Head of caudate nucleus (tissue), 42 donors: ENCODE data around the gene CAPZB.
"Not testable (repeated sequence)": the region's sequence is repeated elsewhere in the genome, so short reads cannot be mapped to it uniquely, and the experiment has no call there.

ENCODE experiments used
- DNase-seq, 42 donors: peaks; one replicate each; pipeline versions ENCODE4 v3.0.0 to v3.0.0-alpha.2; 2020 to 2021; ENCODE audit warnings: mixed read lengths in 7 of 42
- intact Hi-C: fragments of 100-400 bp; cut with DNase I; formaldehyde crosslinking; loops from one replicate; pipeline ENCODE4 v1.15.0; 2022

Gene CAPZB

DNA sequence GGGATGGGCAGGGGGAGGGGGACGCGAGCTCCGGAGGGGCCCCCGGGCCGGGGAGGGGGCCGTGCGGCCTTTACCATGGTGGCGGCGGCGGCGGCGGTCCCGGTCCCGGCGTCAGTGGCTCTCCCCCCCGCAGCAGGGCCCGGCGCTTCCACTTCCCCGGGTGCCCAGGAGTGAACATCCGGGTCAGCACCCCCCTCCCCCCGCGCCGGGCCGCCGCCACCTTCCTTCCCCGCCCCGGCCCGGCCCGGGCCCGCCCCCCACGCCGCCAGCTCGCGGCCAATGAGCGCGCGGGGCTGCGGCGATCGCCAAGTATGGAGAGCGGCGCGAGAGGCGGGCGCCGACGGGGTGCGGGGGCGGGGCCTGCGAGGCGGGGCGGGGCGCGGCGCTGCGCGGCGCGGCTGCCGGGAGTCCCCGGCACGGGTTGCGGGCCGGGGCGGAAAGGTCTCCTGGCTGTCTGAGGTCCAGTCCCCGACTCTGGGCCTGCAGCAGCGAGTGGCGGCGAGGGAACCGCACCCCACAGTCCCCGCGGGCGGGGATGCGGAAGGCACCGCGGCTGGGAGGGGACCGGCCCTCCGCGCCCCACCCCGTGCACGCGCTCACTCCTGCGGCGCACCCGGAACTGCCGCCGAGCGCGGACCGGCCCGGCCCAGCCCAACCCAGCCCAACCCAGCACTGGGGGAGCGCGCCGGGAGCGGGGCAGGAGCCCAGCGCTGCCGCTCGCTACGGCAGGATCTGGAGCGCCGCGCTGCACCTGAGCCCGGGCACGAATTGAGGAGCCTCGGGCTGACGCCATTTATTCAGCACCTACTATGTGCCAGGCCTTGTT is at the start of gene CAPZB:
TSS of gene CAPZB (minus strand) at position 178 of the 826 bp plus-strand sequence. CDS start at position 77, 101 bp downstream.
- intact Hi-C loops: loop anchor here (10.0 kb wide), 2 partner anchors 91 to 109 kb away; a partner anchor contains a TSS
- DNase-seq: peak; percentile 80 to 98 (median 96)

DNA sequence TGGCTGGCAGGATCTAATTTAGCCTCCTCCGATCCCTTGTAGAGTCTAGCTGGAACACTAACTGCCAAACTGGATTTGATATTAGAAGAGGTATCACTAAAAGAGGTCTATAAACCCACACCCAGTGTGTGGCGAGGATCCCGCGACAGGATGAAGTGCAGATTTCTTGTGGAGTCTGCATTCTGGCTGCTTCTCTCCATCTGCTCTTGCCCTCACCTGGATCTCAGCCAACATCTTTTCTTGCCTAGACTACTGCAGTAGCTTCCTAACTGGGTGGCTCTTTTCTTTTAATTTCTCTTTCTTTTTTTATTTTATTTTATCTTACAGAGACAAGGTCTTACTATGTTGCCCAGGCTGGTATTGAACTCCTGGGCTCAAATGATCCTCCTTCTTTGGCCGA is 48.9 kb upstream of the CAPZB start:
- DNase-seq: no peak
- intact Hi-C loops: no loop called here

DNA sequence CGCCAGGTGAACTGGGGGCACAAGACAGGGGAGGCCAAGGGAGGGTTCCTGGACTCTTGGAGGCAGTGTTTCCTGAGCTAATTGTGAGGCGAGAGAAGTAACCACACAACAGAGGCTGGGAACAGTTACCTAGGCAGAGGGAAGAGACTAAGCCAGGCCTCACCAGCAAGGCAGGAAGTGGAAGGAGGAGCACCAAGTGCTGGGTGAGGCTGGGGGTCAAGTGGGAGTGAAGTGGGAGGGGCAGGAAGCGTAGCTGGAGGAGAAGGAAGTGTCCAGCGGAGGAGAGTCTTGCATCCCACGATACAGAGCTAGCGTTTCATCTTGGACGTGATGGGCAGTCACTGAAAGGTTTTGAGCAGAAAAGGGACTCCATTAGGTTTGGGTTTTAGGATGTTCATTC is 48.3 kb upstream of the CAPZB start:
- peak in 13 of 42 donors; percentile 2 to 50 (median 13) for DNase-seq
- intact Hi-C loops: no loop called here

DNA sequence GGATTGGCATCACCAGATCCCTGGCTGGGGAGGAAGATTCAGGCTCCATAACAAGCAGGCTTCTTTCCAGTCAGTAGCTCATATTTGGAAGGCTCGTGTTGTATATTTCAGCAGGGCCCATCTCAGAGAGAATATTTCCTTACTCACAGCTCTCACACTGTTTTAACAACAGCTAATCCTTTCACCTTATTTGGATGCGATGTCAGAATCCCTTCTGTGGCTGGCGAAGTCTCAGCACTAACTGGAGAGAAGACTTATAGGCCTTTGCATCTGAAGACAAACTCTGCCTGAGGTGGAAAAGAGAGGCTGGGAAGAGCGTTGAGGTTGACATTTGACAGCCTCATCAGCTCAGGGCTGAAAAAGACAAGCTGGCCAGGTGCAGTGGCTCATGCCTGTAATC is 47.2 kb upstream of the CAPZB start:
- intact Hi-C loops: no loop called here
- DNase-seq: no peak

DNA sequence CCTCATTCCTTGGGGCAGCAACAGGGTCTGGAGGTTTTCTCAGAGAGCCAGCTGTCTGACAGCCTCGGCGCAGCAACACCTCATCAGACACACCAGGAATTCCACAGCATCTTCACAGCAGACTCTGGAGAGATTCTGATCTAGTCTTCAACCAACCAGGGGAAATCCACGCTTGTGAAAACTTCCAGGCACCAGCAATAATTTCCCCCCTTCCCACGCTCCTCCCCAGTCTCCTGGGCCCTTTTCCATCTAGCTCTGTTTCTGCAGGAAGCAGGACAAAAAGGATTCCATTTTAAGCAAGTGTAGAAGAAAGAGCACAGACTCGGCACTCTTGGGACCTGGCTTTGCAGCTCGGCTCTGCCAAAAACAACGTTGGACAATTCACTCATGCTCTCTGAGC is 44.3 kb upstream of the CAPZB start:
- no peak for DNase-seq
- intact Hi-C loops: no loop called here

DNA sequence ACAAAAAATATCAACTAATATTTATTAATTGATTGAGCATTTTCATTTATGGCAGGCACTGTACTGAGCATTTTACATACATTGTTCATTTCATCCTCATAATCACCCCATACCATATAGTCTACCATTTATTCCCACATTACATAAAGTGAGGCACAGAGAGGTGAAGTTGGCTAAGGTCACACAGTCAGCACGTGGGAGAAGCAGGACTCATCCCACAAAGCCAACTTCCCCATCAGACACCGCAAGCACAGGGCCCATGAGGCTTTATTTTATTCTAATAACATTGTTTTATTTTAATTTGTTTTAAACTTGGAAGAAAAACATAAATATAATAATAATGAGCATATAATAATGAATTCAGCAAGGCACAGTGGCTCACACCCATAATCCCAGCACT is 43.1 kb upstream of the CAPZB start:
- no peak for DNase-seq
- intact Hi-C loops: no loop called here

DNA sequence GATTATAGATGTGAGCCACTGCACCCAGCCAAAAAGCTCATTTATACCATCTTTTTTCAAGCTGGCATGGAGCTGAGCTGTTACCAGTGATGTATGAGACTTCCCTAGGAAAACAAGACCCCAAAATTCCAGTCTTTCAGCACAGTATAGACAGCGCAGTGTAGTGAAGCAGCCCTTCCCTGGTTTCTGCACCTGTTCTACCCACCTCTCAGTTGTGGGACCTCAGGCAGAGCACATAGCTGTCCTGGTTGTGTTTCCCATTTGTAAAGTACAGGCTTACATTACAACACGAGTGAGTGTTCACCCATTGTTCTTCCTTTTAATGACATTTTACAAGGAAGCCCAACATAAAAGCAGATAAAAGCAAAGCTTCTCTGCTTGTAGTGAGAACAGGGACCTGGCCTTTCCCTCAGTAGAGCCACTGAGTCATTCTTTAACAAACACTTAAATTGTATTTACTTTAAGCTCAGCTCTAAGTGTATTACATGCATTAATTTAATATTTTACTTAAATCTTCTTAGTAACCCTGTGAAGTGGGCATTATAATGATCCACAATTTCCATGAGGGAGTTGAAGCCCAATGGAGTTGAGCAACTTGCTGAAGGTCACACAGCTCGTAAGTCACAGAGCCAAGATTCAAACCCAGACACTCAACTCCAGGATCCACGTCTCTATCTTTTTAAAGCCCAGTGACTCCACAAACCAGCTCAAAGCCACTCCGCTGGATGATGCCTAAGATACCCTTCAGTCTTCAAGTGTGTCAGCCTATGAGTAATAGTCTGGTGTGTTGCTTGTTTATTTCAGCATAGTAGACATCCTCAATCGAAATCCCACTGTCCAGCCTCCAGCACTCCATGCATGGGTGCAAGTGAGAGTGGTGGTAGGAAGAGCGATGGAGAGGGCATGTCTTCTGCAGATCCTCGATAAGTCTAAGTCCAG is 40.5 kb upstream of the CAPZB start:
- DNase-seq: no peak
- intact Hi-C loops: no loop called here

DNA sequence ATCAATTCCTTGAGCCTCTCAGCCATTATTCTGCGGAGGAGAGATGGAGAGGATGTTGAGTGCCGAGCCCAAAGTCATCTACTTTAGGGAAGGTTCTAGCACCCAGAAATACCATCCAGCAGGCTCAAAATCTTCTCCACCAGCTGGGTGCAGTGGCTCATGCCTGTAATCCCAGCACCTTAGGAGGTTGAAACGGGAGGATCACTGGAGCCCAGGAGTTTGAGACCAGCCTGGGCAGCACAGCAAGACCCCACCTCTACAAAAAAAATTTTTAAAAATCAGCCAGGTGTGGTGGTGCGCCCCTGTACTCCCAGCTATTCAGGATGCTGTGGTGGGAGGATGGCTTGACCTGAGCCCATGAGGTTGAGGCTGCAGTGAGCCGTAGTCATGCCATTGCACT is 39.5 kb upstream of the CAPZB start:
- intact Hi-C loops: no loop called here

DNA sequence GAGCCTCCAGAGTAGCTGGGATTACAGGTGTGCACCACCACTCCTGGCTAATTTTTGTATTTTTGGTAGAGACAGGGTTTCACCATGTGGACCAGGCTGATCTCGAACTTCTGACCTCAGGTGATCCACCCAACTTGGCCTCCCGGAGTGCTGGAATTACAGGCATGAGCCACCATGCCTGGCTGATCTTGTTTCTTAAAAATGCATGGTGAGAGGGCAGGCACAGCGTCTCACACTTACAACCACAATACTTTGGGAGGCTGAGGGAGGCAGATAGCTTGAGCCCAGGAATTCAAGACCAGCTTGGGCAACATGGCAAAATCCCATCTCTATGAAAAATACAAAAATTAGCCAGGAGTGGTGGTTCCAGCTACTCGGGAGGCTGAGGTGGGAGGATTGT is 37.2 kb upstream of the CAPZB start:
- intact Hi-C loops, DNase-seq: not testable (repeated sequence)

More for the DNA sequence above, 39.5 kb upstream of the CAPZB start:
- DNase-seq: no peak

DNA sequence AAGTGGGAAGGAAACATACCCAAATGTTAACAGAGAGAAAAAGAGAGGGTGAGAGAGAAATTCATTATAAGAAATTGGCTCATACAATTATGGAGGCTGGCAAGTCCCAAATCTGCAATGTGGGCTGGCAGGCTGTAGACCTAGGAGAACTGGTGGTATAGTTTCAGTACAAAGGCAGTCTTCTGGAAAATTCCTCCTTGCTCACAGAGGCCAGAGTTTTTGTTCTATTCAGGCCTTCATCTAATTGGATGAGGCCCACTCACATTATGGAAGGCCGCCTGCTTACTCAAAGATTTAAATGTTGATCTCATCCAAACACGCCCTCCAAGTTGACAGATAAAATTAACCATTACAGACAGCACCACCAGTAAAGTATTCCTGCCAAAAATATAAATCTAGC is 36.1 kb upstream of the CAPZB start:
- intact Hi-C loops: no loop called here
- no peak for DNase-seq

DNA sequence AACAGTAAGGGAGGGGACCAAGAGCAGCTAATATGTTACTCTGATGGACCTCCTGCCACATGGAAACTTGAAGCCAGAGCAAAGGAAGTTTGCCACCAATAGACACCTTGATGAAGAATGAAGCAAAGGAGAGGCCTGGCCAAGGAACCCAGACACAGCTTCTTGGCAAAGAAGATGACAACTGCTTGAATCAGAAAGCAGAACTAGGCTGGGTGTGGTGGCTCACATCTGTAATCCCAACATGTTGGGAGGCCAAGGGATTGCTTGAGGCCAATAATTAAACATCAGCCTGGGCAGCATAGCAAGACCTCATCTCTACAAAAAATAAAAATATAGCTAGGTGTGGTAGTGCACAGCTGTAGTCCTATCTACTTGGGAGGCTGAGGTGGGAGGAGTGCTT is 31.7 kb upstream of the CAPZB start:
- no peak for DNase-seq
- intact Hi-C loops: no loop called here

DNA sequence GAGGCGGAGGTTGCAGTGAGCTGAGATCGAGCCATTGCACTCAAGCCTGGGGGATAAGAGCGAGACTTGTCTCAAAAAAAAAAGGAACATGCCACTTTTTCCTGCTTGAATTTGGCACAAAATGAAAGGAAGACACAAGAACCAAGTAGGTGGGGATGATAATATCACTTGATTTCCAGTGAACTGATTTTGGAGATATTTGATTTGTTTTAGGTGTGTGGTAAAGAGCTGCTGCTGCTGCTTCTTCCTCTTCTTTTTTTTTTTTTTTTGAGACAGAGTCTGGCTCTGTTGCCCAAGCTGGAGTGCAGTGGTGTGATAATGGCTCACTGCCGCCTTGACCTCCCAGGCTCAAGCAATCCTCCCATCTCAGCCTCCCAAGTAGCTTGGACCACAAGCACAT is 29.9 kb upstream of the CAPZB start:
- intact Hi-C loops: no loop called here
- no peak for DNase-seq

DNA sequence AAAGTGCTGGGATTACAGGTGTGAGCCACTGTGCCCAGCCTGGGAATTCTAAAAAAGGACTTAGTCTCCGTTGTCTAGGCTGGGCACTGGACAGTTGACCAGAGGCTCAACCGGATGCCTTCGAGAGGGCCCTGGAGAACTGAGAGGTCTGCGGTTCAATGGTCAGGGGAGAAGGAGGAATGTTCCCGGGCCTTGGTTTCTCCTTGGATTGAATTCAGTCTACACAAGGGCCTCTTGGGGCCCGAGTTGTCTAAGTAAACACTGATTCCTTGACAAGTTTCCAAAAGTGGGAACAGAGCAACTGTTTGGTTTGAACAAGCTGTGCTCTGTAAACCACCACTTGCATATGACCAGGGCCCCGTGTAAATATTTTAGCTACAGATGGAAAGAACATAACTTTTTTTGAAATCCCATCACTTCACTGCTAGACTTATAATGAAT is 29.1 kb upstream of the CAPZB start:
- intact Hi-C loops: no loop called here
- no peak for DNase-seq

DNA sequence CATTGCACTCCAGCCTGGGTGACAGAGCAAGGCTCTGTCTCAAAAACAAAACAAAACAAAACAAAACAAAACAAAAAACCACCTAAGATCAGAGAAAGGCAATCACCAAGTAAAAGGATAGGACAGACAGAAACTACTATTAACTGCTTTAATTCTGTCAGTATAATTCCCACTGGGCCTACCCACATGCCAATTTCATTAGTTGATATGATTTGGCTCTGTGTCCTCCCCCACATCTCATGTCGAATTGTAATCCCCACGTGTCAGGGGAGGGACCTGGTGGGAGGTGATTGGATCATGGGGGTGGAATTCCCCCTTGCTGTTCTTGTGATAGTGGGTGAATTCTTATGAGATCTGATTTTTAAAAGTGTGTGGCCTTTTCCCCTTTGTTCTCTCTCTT is 27.2 kb upstream of the CAPZB start:
- peak; percentile 14 to 83 (median 56) for DNase-seq
- intact Hi-C loops: no loop called here

DNA sequence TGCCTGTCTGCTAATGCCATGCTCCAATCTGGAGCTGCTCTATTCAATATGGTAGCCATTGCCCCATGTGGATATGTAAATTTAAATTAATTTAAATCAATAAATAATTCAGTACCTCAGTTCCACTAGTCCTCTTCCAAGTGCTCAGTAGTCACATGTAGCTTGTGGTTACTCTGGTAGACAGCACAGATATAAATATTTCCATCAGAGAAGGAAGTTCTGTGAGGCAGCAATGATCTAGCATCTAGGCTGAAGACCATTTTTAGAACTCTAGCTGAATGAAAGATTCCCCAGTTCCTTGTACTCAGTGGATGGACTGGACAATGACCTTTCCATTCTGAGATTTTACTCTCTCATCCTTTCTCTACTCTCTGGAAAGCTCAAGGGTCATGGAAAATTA is 25.8 kb upstream of the CAPZB start:
- intact Hi-C loops: no loop called here
- no peak for DNase-seq

DNA sequence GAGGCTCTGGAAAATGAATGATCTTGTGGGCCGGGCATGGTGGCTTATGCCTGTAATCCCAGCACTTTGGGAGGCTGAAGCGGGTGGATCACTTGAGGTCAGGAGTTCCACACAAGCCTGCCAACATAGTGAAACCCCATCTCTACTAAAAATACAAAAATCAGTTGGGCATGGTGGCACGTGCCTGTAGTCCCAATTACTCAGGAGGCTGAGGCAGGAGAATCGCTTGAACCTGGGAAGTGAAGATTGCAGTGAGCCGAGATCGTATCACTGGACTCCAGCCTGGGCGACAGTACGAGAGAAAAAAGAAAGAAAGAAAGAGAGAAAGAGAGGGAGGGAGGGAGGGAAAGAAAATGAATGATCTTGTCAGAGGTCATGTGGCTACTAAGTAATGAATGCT is 24.3 kb upstream of the CAPZB start:
- intact Hi-C loops, DNase-seq: not testable (repeated sequence)

DNA sequence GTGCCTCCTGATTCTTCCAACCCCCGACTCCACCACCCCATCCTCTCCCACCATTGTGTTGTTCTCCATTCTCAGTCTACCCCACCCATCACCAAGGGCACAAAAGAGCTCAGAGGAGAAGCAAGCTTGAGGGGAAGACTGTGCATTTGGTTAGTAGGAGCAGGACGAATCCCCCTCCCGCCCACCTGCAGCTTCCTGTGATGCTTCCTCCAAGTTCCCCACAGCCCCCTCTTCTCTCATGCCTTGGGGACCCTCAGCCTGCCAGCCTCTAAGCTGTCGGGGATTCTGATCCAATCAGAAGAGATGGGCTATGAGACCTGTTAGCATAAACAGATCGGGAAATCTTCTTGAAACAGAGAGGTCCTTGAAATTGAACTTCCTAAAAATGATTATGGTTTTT is 22.2 kb upstream of the CAPZB start:
- no peak for DNase-seq
- intact Hi-C loops: no loop called here

DNA sequence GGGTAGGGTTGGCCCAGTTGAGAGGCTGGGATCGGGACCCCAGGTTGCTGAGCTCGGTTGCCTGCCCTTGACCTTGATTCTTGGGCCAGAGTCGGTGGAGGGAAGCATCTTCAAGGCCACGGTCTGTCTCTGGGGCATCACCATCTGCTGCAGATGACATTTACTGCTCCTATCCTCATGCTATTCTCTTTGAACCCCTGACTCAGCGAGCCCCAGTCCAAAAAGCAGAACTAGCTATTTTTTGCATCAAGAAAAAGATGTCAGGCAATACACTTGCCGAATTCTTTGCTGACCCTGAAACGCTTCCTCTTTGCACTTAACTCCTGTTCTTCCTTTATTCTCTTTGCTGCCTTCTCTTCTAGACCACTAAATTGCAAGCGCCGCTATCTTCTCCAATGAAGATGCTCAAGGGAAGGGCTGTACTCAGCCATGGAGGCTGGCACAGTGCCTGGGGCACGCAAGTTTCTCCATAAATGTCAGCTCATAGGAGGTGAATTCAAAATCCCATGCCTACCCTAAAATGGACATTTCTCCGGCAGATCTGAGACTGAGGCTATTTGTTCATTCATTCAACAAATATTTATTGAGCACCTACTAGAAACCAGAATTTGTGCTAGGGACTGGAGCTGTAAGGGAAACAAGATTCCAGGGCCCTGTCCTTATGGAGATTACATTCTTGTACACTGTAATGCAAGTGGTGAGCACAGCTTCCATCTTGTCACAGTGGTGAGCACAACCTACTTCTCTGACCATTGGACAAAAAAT is 20.5 kb upstream of the CAPZB start:
- intact Hi-C loops: no loop called here
- peak in 14 of 42 donors; percentile 12 to 49 (median 24) for DNase-seq
